GM21717 (cell line): ENCODE results near the gene KRT33B.
"Not testable (repeated sequence)": the region's sequence is repeated elsewhere in the genome, so short reads cannot be mapped to it uniquely, and the experiment has no call there.

Source experiments
- ATAC-seq: cut with Tn5 transposase; IDR thresholded peaks from one replicate; pipeline ENCODE4 v1.9.1; 2021; ENCODE audit warnings: mild to moderate bottlenecking, moderate library complexity; ENCODE audit not compliant: unreplicated experiment

Gene KRT33B

DNA sequence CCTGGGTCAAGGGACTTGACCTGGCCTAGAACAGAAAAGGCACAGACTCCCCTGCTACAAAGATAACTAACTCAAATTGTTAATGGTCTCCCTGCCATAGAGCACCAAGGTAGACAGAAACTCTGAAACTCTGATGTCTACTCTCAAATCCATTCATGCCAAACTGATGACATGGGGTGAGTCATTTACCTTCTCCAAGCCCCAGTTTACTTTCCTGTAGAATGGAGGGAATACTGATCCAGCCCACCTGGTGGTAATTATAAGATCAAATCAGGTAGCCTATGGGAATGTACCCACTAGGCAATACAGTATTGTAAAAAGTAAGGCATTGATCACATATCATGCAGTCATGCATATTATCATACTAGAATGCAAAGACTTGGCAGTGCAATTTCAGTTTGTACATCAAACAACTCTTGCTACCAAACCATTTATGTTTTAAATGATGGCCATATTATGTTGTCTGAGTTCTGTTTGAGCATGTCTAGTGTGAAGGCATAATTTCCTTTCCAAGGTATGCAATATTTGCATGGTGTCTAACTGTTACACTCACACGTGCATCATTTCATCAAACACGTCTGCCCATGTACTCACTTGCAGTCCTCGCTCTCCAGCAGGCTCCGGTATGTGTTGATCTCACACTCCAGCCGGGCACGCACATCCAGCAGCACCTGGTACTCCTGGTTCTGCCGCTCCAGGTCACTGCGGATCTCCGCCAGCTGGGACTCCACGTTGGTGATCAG, 24.8 kb upstream of the KRT33B start:
- no peak for ATAC-seq

DNA sequence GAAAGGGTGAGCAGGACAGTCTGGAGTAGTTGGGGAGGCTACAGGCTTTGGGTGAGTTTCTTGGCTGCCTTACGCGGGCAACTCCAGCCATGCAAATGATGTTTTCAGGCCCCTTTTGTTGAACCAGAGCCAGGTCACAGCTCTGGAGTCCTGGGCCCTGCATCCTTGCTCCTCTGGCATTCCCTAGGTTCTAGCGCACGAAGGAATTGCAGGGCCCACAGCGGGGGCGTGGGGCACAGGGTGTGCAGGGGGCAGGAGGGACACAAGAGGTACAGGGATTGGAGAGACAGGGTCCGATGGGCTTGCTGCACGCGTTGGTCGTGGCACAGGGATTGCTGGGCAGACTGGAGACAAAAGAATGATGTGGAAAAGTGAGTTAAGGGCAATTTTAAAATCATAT, 24.2 kb upstream of the KRT33B start:
- no peak for ATAC-seq

DNA sequence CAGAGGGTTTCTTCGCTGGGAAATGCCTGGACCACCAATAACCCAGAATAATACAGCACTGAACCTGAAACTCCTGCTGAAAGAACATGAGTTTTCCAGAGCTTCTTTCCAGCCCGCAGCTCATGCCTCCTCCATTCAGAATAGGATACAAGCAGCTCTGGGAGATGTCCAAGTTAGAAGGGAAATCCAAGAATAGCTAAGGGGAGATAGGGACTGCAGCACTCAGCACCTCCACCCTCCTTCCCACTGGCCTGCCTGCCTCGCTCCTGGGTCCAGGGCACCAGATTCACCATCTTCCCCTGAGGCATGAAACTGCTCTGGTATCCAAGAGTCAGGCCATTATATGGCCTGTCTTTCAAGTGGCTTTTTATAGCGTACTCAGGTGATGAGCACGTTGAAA, 23.7 kb upstream of the KRT33B start:
- ATAC-seq, result no peak

DNA sequence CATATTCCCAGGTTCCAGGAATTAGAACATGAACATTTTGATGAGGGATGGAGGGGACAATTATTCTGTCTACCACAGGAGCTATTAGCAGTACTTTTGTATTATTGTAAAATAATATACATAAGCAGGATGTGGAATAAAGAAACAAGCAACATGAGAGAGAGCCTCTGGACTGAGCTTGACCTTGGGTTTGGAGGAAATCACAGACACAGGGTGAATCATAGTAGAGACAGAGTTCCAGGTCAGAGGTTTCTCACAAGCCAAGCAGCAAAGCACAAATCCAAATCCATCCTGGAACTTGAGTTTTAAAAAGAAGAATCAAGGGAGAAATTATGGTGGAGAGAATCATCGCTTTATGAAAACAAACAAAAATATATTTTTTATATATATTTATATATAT, 22.7 kb upstream of the KRT33B start:
- no peak for ATAC-seq

GRCh38 chr17:41391535-41391934, 21.9 kb upstream of the KRT33B start:
- ATAC-seq, result no peak

DNA sequence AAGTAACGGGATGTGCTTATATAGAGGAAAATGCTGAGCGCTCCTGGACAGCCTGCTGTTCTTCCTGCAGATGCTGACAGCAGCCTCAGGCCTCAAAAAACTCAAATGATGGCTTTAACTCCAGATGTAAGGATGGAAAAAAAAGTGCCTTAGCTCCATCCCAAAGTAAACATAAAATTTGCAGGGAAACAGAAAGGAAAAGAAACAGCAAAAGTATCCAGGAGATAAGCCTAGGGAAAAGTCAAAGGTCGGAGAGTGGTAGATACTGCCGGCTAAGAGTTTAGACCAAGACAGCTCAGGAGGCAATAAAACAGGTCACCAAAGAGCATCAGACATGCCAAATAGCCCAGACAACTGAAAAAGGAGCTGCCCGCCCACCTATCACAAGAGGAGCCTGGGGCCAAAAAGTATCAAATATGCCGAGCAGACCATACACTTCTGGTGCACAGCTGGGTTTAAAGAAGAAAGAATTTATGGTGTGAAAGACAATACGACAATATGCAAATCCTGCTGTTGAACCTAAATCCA, 20.9 kb upstream of the KRT33B start:
- ATAC-seq, result no peak

GRCh38 chr17:41387670-41388069, 18.1 kb upstream of the KRT33B start:
- ATAC-seq, result no peak

DNA sequence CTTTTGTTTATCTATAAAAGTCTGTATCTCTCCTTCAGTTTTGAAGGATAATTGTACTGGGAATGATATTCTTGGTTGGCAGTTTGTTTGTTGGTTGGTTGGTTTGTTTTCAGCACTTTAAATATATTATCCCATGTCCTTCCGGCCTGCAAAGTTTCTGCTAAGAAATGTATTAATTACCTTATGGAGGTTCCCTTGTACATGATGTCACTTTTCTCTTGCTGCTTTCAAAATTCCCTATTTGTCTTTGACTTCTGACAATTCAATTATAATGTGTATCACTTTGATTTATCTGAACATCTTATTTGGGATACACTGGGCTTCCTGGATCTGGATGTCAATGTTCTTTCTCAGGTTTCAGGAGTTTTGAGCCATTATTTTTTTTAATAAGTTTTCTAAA, 16.6 kb upstream of the KRT33B start:
- no peak for ATAC-seq

- ATAC-seq, result no peak
These were observed 14.1 kb upstream of the KRT33B start for GRCh38 chr17:41383690-41384089.

- ATAC-seq, result no peak
These were observed 12.8 kb upstream of the KRT33B start for GRCh38 chr17:41382394-41382793.

GRCh38 chr17:41381943-41382342, 12.3 kb upstream of the KRT33B start, which contains the start of gene KRT34:
TSS of gene KRT34 (minus strand) at chr17:41382306. CDS start at chr17:41382246, 60 bp downstream.
- not testable (repeated sequence) for ATAC-seq

DNA sequence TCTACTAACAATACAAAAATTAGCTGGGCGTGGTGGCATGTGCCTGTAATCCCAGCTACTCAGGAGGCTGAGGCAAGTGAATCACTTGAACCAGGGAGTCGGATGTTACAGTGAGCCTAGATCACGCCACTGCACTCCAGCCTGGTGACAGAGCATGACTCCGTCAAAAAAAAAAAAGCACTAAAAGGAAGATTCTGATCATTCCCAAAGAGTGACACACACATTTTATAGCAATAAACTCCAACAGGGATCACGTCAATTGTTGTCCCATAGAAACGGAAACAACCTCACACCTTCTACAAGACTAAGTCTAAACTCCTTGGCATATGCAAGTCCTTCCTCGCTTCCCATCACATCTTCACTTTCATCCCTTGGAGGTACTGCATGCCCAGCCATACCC, 10.5 kb upstream of the KRT33B start:
- not testable (repeated sequence) for ATAC-seq

GRCh38 chr17:41377546-41377945, 7.9 kb upstream of the KRT33B start:
- no peak for ATAC-seq

- no peak for ATAC-seq
These were observed 590 bp downstream of the KRT33B start for GRCh38 chr17:41369023-41369422.

- ATAC-seq, result no peak
These were observed 2.1 kb downstream of the KRT33B start for GRCh38 chr17:41367426-41368075.

DNA sequence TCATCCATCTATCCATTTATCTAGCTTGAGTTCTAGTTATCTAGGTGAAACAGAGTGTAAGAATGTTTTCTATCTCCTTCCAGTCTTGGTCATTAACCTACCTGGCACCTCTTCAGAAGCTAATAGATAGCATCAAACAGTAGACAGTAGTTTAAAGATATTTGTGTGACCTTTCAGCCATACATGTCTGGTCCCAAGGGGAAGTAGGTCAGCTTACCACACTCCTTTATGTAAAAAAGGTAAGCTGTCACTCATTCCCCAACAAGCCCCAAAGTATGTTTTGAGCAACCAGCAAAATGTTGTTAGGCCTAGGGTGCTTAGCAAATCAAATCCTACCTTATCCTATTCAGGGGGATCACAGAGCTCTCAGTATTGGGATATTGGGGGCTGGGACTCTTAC, 3.5 kb downstream of the KRT33B start:
- no peak for ATAC-seq

DNA sequence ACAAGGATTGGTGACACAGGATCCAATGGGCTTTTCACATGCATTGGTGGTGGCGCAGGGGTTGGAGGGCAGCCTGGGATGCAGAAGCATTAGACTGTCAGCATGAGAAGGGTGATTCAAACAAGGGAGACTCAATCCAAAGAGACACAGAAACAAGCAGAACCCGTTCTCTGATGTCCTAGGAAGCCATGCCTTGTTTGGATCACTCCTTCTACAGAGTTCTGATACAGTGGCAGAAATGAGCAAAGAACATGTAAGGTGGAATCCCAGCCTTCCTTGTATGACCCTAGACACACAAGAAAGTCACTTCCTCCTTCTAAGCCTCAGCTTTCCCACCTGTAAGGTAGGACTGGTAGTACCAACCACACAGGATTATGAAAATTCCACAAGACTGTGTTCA, 5.7 kb downstream of the KRT33B start:
- ATAC-seq, result no peak

GRCh38 chr17:41360296-41360995, 9.2 kb downstream of the KRT33B start:
- no peak for ATAC-seq

DNA sequence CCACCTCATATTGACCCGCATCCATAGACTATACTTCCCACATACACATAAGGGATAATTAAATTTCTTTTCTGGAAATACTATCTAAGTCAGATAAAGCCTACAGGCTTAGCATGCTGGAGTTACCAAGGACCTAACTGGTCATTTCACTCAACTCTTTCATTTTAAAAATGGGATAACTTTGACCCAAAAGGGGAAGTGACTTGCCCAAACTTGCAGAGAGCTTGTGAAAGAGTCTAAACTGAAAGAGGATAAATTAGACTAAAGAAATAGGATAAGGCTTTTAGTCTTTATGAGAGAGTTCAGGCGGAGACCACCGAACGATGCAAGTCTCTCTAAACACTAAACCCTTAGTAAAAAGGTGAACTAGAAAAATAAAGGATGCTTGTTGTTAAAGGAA, 15.1 kb downstream of the KRT33B start:
- ATAC-seq, result no peak

- no peak for ATAC-seq
These were observed 16.8 kb downstream of the KRT33B start for GRCh38 chr17:41352597-41353366.

- no peak for ATAC-seq
These were observed 18.4 kb downstream of the KRT33B start for GRCh38 chr17:41351177-41351576.
